DMS53 treated with DMSO at 0.1 percent for 48 hours (cell line): ENCODE measurements around the gene ABCA7.
A peak's percentile ranks its signal among the peaks of the same experiment; 100 is the strongest.

ENCODE experiments used
- DNase-seq: peaks from one replicate; lab custom pipeline; 2025; ENCODE audit not compliant: unreplicated experiment; lab: John Stamatoyannopoulos, UW

Gene ABCA7

DNA sequence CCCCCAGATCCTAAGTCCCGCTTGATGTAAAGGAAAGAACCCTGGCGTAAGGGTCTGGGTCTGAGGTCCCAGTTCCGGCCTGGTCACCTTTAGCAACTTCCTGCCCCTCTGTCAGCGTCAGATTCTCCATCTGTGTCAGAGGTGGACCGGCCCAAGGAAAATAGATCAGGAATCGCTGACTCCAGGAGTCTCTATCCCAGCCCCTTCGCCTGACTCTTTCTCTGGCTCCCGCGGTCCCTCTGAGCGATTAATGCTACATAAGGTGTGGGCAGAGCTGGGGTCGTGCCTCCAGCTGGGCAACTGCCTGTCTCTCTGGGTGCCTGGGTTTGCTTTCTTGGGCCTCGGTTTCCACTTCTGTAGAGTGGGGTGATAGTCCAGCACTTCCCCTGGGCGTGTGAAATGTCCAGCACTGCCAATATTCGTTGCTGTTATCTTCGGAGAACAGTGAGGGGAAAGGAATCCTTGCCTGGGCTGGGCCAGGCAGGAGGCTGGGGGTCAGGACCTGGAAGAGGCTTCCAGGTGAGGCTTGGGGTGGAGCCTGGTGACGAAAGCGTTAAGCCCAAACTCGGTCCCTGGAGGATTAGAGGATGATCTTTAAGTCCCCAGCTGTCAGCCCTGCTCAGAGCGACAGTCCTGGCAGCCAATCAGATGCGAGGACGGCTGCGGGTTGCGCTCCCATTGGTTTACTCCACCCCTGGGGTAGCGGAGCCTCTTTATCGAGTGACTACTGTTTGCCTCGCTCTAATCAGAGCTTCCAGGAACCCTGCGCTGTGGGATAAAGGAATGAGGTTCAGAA is 767 bp downstream of the ABCA7 start:
- peak; percentile 70 for DNase-seq

DNA sequence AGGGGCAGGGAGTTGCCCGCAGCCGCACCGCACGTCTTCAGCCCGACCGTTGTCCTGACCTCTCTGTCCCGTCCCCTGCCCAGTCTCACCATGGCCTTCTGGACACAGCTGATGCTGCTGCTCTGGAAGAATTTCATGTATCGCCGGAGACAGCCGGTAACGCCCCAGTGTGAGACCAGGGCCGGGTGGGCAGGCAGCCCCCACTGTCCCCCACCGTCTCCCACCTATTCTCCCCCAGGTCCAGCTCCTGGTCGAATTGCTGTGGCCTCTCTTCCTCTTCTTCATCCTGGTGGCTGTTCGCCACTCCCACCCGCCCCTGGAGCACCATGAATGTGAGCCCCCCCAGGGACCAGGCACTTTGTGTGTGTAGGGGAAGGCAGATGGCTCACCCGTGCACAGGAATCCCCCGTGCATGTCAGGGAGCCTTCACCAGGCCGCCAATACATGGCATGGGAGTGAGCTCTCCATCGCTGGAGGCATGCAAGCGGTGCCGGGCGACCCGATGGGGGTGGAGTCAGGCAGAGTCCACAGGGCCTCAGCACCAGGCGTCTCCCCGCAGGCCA is 1.4 kb downstream of the ABCA7 start:
- no peak for DNase-seq

DNA sequence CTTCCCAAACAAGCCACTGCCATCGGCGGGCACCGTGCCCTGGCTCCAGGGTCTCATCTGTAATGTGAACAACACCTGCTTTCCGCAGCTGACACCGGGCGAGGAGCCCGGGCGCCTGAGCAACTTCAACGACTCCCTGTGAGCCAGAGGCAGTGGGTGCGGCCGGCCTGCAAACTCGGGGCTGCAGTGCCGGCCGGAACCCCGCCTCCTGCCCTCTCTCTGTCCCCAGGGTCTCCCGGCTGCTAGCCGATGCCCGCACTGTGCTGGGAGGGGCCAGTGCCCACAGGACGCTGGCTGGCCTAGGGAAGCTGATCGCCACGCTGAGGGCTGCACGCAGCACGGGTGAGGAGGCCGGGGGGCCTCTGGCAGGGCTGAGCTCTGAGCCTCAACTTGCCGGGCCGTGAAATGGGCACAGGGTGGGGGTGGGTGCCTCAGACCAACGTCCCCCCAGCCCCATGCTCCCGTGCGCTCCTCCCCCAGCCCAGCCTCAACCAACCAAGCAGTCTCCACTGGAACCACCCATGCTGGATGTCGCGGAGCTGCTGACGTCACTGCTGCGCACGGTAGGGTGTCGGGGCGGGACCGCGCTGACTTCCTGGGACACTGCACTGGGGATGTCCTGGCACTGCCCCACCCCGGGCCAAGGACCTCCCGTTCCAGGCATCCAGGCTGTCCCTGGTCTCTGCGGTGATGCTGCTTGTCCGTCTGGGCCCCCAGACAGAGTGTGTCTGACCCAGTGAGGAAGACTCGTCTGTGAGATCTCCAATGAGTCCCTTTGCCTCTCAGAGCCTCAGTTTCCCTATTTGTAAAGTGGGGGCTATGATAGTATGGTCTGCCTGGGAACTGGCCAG is 2.2 kb downstream of the ABCA7 start:
- peak; percentile 47 for DNase-seq

DNA sequence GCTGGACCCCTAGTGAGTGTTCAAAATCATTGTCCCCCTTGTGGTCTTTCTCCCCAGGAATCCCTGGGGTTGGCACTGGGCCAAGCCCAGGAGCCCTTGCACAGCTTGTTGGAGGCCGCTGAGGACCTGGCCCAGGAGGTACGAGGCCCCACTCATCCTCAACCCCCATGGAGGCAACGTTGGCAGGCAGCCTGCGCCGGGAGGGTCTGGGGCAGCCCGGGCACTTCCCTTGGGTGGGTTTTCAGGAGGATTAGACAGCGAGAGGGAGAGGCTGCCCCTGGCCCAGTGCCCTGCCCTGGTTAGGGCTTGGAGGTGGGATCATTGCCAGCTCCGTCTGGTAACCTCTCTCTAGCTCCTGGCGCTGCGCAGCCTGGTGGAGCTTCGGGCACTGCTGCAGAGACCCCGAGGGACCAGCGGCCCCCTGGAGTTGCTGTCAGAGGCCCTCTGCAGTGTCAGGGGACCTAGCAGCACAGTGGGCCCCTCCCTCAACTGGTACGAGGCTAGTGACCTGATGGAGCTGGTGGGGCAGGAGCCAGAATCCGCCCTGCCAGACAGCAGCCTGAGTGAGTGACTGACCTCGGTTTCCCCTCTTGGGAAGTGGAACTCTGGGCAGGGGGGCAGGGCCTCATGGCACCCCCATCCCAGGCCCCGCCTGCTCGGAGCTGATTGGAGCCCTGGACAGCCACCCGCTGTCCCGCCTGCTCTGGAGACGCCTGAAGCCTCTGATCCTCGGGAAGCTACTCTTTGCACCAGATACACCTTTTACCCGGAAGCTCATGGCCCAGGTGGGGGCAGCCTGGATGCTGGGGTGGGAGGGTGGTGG is 3.0 kb downstream of the ABCA7 start:
- DNase-seq: no peak

DNA sequence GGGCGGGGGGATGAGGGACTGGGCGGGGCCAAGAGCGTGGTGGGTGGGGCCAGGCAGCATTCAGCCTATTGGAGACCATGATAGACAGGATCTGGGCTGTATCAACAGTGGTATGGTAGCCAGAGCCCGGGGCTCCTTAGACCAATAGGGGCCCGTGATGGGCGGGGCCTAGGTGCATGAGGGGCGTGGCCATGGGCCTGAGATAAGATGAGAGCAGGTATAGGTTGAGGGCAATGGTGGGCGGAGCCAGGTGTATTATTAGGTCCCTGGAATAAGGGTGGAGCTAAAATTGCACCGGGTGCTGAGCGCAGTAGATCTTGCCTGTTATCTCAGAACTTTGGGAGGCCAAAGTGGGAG is 5.3 kb downstream of the ABCA7 start:
- DNase-seq: no peak

DNA sequence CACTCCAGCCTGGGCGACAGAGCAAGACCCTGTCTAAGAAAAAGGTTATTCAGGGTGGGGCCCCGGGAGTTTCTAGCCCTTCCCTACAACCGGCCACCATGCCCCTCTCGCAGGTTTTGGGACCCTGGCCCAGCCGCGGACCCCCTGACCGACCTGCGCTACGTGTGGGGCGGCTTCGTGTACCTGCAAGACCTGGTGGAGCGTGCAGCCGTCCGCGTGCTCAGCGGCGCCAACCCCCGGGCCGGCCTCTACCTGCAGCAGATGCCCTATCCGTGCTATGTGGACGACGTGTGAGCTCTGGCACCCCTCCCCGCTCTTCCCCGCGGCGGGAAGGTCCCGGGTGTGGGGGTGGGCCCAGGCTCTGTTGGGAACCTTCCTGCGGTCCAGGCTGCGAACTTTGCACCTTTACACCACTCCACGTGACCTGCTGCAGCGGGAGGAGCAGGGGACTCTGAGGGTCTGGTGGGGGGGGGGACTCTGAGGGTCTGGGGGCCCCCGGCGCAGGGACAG is 6.3 kb downstream of the ABCA7 start:
- DNase-seq: no peak

DNA sequence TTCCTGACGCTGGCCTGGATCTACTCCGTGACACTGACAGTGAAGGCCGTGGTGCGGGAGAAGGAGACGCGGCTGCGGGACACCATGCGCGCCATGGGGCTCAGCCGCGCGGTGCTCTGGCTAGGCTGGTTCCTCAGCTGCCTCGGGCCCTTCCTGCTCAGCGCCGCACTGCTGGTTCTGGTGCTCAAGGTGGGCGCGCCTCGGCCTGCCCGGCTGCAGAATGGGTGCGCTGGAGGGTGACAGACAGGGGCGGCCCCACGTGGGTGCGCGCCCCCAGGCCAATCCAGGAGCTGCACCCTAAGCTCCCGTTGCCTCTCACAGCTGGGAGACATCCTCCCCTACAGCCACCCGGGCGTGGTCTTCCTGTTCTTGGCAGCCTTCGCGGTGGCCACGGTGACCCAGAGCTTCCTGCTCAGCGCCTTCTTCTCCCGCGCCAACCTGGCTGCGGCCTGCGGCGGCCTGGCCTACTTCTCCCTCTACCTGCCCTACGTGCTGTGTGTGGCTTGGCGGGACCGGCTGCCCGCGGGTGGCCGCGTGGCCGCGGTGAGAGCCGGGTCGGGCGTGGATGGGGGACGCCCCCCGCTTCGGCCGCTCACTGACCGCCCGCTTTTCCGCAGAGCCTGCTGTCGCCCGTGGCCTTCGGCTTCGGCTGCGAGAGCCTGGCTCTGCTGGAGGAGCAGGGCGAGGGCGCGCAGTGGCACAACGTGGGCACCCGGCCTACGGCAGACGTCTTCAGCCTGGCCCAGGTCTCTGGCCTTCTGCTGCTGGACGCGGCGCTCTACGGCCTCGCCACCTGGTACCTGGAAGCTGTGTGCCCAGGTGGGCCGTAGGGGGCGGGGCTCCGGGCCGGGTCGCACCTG is 7.2 kb downstream of the ABCA7 start:
- DNase-seq: no peak

DNA sequence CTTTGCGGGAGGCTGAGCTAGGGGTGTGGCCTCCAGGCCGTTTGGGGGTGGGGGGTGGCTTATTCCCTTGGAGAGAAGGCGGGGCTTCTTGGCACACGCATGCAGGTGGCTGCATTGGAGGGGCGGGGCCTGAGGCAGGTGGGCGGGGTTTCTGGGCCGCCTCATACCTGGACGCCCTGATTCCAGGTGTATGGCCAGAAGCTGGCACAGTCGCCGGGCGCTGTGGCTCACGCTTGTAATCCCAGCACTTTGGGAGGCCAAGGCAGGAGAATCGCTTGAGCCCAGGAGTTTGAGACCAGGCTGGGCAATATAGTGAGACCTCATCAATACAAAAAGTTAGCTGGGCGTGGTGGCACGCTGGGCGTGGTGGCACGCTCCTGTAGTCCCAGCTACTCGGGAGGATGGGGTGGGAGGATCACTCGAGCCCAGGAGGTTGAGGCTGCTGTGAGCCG is 7.8 kb downstream of the ABCA7 start:
- DNase-seq: no peak

DNA sequence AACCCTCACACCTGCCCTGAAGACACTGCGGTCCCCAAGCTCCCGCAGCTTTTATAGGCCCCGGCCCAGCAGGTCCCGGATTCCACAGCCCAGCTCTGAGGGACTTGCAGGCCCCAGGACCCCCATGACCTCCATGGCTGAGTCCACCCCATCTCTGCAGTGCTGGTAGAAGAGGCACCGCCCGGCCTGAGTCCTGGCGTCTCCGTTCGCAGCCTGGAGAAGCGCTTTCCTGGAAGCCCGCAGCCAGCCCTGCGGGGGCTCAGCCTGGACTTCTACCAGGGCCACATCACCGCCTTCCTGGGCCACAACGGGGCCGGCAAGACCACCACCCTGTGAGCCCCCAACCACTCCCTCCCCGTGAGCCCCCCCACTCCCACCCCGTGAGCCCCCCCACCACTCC is 9.2 kb downstream of the ABCA7 start:
- no peak for DNase-seq

DNA sequence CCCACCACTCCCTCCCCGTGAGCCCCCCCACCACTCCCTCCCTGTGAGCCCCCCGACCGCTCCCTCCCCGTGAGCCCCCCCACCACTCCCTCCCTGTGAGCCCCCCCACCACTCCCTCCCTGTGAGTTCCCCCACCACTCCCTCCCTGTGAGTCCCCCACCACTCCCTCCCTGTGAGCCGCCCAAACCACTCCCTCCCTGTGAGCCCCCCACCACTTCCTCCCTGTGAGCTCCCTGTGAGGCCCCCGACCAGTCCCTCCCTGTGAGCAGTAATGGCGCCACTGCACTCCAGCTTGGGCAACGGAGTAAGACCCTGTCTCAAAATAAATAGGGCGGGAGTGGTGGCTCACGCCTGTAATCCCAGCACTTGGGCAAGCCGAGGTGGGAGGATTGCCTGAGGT is 9.9 kb downstream of the ABCA7 start:
- DNase-seq: no peak

DNA sequence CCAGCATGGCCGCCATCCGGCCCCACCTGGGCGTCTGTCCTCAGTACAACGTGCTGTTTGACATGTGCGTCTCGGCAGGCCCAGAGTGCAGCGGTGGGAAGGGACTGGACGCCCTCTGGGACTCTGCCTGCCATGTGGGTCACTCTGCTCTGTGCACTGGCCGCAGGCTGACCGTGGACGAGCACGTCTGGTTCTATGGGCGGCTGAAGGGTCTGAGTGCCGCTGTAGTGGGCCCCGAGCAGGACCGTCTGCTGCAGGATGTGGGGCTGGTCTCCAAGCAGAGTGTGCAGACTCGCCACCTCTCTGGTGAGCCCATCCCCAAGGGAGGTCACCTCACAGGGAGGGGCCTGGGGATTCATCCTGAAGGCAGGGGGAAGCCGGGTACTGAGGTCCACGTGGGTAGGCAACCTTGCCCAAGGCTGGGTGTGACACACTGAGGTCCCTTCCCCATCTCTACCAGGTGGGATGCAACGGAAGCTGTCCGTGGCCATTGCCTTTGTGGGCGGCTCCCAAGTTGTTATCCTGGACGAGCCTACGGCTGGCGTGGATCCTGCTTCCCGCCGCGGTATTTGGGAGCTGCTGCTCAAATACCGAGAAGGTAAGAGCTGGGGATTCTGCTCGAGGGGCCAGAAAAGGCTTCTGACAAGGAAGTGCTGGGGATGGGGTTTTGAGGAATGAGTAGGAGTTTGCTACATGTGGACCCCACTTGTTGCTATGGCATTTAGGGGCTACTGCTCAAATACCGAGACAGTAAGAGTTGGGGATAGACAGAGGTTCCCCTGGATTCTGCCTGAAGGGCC is 11.3 kb downstream of the ABCA7 start:
- no peak for DNase-seq

DNA sequence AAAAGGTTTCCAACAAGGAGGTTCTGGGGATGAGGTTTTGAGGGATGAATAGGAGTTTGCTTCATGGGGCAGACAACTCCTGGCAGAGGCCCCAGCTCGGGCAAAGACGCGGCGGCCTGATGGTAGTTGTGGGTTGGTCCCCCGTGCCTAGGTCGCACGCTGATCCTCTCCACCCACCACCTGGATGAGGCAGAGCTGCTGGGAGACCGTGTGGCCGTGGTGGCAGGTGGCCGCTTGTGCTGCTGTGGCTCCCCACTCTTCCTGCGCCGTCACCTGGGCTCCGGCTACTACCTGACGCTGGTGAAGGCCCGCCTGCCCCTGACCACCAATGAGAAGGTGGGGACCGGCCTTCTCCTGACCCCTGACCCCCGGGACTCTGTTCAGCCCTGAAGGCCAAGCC is 11.9 kb downstream of the ABCA7 start:
- DNase-seq: no peak

DNA sequence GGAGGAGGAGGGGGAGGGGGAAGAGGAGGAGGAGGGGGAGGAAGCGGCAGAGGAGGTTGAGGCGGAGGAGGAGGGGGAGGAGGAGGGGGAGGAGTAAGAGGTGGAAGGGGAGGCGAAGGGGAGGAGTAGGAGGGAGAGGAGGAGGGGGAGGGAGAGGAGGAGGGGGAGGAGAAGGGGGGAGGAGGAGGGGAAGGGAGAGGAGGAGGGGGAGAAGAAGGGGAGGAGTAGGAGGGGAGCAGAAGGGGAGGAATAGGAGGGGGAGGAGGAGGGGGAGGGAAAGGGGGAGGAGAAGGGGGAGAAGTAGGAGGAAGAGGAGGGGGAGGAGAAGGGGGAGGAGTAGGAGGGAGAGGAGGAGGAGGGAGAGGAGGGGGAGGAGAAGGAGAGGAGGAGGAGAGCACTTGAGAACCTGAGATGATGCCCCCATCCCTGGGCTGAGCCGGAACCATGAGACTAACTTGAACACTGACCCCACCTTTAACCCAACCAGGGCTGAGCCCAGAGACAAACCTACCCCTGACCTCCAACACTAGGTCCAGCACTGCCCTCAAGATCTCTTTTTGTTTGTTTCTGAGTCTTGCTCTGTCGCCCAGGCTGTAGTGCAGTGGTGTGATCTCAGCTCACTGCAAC is 12.6 kb downstream of the ABCA7 start:
- DNase-seq: no peak

DNA sequence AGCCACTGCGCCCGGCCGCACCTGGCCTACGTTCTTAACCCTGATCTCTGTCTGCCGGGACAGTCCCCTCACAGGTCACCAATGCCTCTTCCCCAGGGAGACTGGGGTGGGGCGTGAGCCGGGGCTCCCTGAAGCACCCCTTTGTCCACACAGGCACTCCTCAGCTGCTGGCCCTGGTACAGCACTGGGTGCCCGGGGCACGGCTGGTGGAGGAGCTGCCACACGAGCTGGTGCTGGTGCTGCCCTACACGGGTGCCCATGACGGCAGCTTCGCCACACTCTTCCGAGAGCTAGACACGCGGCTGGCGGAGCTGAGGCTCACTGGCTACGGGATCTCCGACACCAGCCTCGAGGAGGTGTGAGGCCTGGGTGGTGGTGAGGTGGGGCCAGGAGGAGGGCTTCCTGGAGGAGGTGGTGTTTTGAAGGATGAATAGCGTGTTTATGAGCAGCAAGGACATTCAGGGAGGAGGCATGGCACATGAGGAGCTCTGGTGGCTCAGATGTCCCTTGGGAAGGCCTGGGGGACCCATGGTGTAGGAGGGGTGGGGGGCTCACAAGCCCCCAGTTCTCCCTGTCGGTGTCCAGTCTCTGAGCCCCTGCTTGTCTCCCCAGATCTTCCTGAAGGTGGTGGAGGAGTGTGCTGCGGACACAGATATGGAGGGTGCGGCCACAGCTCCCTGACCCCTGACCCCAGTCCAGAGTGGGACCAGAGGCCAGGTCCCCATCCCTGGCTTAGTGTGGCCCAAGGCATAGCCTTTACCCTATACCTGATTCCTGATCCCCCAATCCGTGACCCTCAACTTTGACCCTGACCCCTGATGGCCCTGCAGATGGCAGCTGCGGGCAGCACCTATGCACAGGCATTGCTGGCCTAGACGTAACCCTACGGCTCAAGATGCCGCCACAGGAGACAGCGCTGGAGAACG is 13.5 kb downstream of the ABCA7 start:
- DNase-seq: no peak

DNA sequence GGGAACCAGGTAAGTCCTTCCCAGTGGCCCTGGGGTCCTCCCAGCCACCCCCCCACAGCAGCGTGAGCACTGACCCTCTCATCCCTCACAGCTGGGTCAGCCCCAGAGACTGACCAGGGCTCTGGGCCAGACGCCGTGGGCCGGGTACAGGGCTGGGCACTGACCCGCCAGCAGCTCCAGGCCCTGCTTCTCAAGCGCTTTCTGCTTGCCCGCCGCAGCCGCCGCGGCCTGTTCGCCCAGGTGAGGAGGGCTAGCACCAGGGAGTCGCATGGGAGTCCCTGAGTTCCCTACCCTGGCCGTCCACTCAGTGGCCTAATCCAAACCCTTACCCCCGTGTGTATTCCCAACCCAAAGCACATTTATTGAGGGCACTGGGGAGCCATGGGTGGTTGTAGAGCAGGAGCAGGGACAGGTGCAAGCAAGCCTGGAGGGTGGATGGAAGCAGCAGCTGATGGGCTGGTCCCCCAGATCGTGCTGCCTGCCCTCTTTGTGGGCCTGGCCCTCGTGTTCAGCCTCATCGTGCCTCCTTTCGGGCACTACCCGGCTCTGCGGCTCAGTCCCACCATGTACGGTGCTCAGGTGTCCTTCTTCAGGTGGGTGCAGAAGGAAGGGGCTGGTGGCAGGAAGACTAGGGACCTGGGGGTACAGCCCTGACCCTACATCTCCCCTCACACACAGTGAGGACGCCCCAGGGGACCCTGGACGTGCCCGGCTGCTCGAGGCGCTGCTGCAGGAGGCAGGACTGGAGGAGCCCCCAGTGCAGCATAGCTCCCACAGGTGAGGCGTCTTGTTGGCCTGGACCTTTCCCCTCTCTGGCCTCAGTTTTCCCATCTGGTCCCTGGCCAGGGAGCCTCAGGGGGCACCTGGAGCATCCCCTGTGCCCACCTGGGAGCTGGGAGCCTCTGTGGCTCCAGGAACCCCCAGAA is 14.5 kb downstream of the ABCA7 start:
- DNase-seq: no peak

DNA sequence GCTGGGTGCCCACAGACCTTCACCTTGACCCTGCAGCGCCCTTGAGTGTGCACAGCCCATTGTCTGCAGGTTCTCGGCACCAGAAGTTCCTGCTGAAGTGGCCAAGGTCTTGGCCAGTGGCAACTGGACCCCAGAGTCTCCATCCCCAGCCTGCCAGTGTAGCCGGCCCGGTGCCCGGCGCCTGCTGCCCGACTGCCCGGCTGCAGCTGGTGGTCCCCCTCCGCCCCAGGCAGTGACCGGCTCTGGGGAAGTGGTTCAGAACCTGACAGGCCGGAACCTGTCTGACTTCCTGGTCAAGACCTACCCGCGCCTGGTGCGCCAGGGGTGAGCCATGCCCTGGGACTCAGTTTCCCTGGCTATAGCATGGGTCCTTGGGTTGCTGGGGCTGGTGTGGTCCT is 15.1 kb downstream of the ABCA7 start:
- DNase-seq: no peak
